Measurements from ENCODE around the gene MYO1D.
"Not testable (repeated sequence)": the region's sequence is repeated elsewhere in the genome, so short reads cannot be mapped to it uniquely, and the experiment has no call there.

The MYO1D gene

DNA sequence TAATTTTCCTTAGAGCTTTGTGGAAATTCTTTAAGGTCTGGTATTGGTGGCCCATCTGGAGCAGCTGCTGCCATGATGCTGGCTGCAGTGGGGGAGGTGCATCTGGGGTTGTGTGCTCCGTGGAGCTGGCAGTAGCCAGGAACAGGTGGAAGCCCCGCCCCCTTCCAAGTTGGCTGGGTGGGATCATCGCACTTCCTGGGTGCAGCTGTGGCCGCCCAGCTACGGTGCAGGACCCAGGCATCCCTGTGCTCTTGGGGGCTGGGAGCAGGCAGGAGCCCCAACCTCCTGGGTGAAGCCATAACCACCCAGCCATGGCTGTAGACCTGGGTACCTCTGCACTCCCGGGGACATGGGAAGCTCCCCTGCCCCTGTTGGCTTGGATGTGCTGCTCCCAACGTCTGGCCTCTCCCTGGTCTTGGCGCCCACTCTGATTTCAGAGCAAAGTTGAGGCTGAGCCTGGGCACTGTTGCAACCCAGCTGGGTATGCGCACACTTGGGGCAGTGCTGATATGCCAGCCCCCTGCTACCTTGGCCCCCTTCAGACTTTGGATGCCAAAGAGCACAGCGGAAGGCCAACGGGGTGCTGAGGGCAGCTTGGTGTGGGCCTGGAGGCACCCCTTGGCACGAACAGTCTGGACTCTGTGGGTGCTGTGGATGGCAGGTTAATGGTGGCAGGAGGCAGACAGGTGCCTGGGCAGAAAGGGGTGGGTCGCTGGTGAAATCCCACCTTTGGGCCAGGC is 145.2 kb downstream of the MYO1D start:
- no peak for DNase-seq (ENCODE audit: low read depth, low spot score)

GRCh38 chr17:32727681-32728080 is 149.2 kb downstream of the MYO1D start:
- DNase-seq (ENCODE audit: low read depth, low spot score): no peak

DNA sequence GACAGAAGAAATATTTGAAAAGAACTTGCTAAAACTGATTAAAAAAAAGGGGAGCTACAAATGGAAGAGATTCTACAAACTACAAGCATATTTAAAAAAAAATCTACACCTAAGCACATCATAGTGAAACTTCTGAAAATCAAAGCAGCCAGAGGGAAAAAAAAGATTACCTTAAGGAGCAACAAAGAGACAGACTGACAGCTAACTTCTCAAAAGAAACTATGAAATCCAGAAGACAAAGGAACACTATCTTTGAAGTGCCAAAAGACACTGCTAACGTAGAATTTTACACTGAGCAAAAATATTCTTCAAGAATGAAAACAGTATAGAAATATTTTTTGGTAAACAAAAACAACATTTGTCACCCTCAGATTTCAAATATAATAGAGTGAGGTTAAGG is 151.2 kb downstream of the MYO1D start:
- DNase-seq (ENCODE audit: low read depth, low spot score): no peak

DNA sequence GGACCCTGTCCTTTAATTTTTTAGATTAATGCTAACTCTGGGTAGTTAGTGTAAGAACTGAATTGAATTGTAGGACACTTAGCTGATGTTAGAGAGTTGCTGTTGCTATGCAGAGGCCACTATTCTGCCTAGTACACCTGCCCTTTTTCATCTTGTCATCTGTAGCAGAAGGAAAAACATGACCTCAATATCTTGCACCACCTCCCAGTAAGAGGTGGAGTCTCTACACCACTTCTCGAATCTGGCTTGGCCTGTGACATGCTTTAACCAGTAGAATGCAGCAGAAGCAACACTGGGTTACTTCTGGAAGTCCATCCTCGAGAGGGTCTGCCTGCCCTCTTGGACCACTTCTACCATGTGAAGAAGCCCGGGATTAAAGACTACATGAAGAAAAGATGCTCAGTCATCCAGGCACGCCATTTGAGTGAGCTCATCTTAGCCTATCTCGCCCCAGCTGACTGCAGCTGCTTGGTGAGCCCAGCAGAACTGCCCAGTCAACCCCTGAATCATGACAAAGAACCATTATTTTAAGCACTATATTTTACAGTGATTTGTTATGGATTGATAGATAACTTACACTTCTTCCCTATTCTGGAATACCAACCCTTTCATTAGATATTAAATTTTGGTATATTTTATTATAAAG is 153.5 kb downstream of the MYO1D start:
- no peak for DNase-seq (ENCODE audit: low read depth, low spot score)

GRCh38 chr17:32722733-32723132 is 154.2 kb downstream of the MYO1D start:
- DNase-seq (ENCODE audit: low read depth, low spot score): no peak

DNA sequence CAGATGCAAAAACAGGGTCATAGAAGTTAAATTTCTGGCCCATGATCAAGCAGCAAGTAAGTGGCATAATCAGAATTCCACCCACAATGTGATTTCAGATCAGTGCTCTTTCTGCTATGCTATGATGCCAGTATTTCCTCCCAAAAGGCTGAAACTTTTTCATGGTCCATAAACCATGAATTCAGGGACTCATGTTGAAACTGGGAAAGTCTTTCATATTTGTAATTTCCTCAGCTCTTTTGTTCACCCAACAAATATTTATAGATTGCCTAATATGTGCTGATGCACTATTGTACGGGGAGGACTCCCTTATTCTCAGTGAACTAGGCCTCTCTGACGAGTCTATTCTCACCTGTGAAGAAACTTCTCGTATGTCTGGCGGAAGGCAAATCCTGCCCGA is 156.3 kb downstream of the MYO1D start:
- no peak for DNase-seq (ENCODE audit: low read depth, low spot score)

GRCh38 chr17:32719689-32720088 is 157.2 kb downstream of the MYO1D start:
- no peak for DNase-seq (ENCODE audit: low read depth, low spot score)

DNA sequence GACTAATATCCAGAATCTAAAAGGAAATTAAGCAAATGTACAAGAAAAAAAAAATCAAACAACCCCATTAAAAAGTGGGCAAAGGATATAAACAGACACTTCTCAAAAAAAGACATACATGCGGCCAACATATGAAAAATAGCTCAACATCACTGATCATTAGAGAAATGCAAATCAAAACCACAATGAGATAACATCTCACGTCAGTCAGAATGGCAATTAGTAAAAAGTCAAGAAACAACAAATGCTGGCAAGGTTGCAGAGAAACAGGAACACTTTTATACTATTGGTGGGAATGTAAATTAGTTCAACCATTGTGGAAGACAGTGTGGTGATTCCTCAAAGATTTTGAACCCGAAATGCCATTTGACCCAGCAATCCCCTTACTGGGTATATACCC is 162.0 kb downstream of the MYO1D start:
- DNase-seq (ENCODE audit: low read depth, low spot score): not testable (repeated sequence)

DNA sequence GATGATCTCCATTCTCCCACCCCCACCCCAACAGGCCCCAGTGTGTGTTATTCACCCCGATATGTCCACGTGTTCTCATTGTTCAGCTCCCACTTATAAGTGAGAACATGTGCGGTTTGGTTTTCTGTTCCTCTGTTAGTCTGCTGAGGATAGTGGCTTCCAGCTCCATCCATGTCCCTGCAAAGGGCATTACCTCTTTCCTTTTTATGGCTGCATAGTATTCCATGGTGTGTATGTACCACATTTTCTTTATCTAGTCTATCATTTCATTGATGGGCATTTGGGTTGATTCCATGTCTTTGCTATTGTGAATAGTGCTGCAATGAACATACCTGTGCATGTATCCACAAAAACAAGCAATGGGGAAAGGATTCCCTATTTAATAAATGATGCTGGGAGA is 162.7 kb downstream of the MYO1D start:
- not testable (repeated sequence) for DNase-seq (ENCODE audit: low read depth, low spot score)

DNA sequence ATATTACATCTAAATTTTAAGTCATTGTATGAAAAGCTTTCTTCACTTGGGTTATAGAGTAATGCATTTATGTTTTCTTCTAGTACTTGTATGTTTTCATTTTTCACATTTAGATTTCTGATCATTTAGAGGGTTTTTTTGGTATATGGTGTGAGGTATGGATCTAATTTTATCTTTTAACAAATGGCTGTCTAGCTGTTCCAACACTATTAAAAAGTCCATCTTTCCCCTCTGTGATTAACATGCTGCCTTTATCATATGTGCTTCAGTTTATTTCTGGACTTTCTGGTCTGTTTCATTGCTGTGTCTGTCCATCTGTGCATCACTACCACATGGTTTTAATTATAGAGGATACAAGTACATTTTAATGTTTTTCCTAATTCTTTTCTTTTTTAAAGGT is 163.8 kb downstream of the MYO1D start:
- DNase-seq (ENCODE audit: low read depth, low spot score): no peak

GRCh38 chr17:32709562-32709961 is 167.4 kb downstream of the MYO1D start:
- no peak for DNase-seq (ENCODE audit: low read depth, low spot score)

- no peak for DNase-seq (ENCODE audit: low read depth, low spot score)
Observed at GRCh38 chr17:32701871-32702270, 175.1 kb downstream of the MYO1D start.

- DNase-seq (ENCODE audit: low read depth, low spot score): no peak
Observed at GRCh38 chr17:32699247-32699646, 177.7 kb downstream of the MYO1D start.

DNA sequence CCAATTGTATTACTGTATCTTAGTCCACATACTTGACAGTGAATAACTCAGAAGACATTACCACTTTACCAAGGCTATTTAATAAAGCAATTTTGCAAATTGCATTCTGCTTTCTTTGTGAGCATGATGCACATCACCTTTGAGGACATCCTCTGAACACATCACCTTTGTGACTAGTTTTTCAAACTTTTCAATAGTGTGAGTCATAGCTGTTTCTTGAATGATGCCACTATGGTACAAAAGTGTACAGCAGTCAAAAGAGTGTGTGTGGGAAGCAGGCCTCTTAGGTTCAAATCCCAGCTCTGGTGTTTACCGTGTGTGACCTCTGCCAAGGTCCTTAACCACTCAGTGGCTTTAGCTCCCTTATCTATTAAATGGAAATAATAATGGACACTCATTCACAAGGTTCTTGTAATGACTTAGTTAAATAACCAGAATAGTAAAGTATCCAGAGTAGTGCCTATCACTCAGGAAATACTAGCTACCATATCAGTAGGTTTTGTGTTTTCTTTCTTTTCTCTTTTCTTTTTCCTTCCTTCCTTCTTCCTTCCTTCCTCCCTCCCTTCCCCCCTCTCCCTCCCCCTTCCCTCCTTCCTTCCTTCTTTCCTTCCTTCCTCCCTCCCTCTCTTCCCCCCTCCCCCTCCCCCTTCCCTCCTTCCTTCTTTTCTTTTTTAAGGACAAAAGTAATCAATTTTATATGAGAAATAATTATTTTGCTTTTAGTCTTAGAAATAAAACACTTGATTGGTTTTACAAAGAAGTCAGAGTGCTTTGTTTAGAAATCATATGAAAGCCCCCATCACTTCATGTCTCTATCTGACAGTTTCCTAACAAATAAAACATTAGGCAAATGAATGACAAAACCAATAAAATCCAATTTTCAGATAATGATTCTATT is 178.9 kb downstream of the MYO1D start:
- DNase-seq (ENCODE audit: low read depth, low spot score): no peak

DNA sequence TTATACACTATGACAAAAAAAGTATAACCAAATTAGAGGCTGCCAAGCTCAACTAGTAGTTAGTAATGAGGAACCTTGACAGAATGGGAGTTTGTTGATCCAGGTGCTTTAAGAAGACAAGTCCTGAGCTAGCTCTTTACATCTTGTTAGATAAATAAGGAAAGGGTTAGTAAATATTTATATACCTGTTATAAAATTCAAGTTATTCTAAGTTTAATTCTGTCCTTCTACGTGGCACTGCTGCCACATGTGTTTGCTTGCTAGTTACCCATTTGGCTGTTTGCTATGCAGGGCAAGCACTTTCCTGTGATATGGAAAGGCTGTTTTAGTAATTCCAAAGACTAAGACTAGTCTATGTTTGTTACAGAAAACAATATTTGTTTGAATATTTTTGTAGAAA is 180.5 kb downstream of the MYO1D start:
- no peak for DNase-seq (ENCODE audit: low read depth, low spot score)

- no peak for DNase-seq (ENCODE audit: low read depth, low spot score)
Observed at GRCh38 chr17:32695864-32696263, 181.1 kb downstream of the MYO1D start.

DNA sequence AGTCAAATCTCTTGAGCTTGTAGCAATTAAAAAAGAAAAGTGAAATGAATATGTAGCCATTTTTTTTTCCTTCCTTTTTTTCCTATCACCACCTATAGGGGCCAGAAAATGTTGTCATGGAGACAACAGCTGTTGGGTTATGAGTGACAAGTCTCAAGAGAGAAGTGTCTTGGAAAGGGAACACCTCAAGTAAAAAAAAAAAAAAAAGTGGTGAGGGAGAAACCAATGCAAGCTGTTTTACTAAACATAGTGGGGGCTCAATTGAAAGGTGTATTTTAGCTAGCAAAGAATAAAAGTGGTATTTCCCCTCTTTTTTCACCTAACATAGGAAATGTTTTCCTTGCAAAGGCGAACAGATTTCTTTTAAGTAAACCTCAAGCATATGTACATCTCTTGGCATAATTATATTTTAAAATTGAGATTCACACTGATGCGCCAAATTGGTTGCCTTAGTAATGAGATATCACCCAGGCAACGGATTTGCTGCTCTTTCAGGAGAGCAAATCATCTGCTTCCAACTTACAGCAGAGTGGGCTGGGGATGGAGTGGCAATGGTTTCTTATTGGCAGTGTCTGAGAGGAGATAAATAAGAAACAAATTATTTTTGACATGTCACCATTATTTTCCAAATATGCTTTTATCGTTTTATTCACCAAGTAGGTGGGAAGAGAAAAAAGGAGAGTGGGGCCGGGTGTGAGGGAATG is 183.6 kb downstream of the MYO1D start:
- DNase-seq (ENCODE audit: low read depth, low spot score): no peak

GRCh38 chr17:32692179-32692578 is 184.7 kb downstream of the MYO1D start:
- no peak for DNase-seq (ENCODE audit: low read depth, low spot score)

DNA sequence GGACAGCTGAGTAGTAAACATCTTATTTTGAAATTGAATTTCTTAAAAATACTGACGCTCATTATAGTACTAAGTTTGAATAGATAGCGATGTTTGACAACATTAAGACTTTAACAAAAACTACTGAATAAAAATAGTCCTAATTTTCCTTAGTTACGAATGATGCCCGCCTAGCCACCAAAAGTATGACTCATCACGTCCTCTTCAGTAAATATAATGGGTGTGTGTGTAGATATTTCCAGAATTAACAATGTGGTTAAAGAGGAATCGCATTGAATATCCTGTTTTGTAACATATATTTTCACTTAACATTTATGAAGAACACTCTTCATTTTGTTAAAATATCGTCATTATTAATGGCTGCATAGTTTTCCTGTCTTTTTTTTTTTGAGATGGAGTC is 187.6 kb downstream of the MYO1D start:
- no peak for DNase-seq (ENCODE audit: low read depth, low spot score)

DNA sequence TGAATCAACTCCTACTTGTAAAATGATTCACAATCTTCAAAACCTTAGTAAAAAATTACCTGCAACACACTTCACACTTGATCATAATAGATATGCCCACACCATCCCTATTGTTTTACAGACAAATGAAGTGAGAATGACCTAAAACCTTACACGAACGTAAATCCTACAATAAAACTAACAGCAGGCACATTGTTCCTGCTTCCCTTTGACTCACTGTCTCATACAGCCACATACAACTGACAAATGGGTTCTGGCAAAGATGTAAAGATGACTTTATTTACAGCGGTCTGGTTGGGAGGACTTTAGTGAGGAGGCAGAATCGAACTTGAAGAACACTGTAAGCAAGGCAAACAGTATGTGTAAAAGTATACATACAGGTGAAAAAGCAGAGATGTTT is 188.7 kb downstream of the MYO1D start:
- no peak for DNase-seq (ENCODE audit: low read depth, low spot score)

GRCh38 chr17:32684087-32684958 is 192.6 kb downstream of the MYO1D start:
- DNase-seq (ENCODE audit: low read depth, low spot score): no peak
